OCI-LY1 (cell line): ENCODE results near the gene PANX3.

Source experiments
- CTCF ChIP-seq: fragments of 200-600 bp; sonication (generic), shearing (Covaris generic); IDR thresholded peaks from 2 replicates; pipeline ENCODE4 v1.5.1; 2017; ENCODE audit warnings: mild to moderate bottlenecking, antibody characterized with exemption, low read length, moderate library complexity, mixed read lengths
- EZH2 ChIP-seq: fragments of 200-600 bp; sonication (generic), shearing (Covaris generic); IDR thresholded peaks from 2 replicates; pipeline ENCODE4 v1.8.0; 2017; ENCODE audit warnings: borderline replicate concordance, mixed run types, mild to moderate bottlenecking, antibody characterized with exemption, low read length, moderate library complexity, mixed read lengths

GRCh38 chr11:124658986-124659385, 47.8 kb downstream of the PANX3 start:
- no peak for TF ChIP-seq CTCF
- TF ChIP-seq EZH2 = no peak
